ENCODE data around the gene BOD1L1. TPM values are rescaled to one million over a fixed set of nuclear protein-coding genes. Genes with fewer than 3 reads are reported as not detected.

Gene BOD1L1
- total RNA-seq, 1 experiment from 2014 or later = 10.3 TPM

- DNase-seq (ENCODE audit: low spot score) = no peak
- in situ Hi-C loops (cut with HindIII; ENCODE audit: low sequenced_read_pairs) = no loop called here
These were observed 84.9 kb downstream of the BOD1L1 start for GRCh38 chr4:13542577-13543031.

GRCh38 chr4:13541720-13542576 is 85.6 kb downstream of the BOD1L1 start:
- DNase-seq (ENCODE audit: low spot score) = peak; percentile 28
- in situ Hi-C loops (cut with HindIII; ENCODE audit: low sequenced_read_pairs) = no loop called here

DNA sequence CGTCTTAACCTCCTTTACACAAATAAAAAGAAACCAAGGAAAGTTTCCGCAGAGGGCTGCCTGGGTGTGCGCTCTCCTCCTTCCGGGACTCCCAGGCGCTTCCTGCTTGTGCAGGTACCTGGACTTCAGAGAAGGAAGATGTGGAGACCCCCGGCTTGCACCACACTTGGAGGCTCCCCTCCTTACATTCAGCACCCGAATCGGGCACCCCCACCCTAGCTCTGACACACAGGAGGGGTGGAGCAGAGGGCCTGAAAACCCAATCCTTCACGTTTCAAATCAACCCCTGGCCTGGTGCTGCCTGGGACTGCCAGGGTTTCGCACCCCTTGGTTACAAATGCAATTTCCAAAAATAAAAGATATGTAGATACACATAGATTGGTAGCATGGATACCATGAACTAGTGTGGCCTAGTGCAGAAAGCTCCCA is 86.3 kb downstream of the BOD1L1 start:
- no peak for DNase-seq (ENCODE audit: low spot score)
- in situ Hi-C loops (cut with HindIII; ENCODE audit: low sequenced_read_pairs) = no loop called here

DNA sequence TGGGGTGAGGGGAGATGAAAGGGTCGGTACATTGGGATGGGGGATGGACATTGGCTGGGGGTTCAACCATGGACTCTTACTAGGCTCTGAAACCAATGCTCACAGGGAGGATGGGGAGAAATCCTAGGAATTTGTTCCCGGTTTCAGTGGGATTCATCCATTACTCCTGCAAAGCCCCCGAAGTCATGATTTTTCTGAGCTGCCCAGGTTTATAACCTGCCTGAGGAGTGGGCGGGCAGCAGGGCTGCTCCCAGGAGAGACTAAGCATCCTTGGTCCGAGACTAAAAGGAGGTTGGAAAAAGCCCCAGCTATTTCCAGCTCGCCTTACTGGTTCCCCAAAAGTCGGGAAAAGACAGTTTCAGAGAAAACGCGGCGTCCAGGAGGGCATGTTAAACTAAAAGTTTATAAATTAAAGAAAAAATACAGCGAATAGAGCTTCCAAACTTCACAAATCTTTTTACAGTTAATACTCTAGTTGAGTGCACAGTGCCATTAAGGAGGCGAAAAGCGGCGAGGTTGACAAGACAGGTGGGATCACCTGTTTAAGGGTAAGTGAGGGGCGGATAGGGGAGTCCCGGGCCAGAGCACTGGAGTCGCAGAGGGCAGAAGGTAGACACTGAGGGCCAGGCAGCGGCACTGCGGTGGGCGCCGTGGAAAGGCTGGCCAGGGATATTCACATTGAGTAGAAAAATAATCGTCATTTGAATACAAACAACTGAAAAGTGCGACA is 86.9 kb downstream of the BOD1L1 start:
- DNase-seq (ENCODE audit: low spot score) = no peak
- in situ Hi-C loops (cut with HindIII; ENCODE audit: low sequenced_read_pairs) = no loop called here

DNA sequence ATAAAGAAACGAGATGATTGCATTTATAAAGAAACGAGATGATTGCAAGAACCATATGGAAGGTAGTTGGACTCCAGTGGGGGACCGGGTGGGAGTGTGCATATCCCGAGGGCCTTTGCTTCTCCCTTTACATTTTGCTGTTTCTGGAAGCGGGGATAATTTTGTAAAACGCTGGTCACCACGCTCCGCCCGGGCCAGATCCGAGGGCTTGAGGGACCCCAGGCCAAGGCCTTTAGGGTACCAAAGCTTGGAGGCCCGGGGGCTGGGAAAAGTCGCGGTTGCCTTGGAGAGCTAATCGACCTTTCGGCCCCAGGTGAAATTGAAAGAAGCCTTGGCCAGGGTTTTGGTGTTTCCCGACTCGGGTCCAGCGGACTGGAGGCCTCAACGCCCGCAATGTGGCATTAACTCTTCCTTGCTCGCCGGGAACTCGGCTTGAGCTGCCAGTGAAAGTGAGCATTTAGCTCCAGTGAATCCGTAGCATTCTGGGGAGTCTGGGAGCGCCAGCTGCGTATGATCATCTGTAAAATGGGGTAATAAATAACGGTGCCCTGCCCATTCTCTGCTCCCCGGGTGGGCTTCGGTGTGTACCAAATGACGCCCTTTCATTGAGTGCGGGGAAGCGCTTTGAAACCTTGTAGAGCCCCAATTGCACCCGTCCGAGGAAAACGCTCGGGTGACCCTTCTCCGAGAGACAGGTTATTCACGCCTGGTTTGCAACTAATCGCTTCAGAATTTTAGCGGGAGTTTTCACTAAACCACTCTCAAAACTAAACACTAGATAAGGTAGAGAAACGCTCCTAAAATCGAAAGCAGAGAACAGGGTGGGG is 87.7 kb downstream of the BOD1L1 start:
- no peak for DNase-seq (ENCODE audit: low spot score)
- in situ Hi-C loops (cut with HindIII; ENCODE audit: low sequenced_read_pairs) = no loop called here

DNA sequence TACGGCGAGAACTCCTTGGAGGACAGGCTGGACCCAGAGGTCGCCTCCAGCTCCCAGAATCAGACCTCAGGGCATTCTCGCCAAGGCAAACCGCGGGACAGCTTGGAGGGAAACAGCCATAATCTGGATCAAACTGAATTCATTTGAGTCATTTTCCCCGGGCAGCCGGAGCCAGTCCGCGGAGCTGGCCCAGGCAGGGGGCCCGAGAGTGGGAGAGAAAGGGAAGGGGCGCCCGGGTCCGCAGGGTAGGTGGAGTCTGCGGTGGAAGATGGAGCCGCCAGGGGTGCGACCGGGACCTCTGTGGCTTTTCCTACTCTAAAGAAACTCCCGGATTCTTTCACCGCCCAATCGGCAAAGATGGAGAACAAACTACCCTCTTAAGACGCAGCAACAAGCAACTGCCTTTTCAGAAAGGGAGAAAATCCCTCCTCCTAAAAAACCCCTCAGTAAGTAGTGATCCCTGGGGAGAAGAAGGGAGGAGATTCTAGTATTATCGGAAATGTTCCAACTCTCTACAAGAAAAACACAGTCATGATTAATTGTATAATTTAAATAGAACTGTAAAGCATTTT is 88.4 kb downstream of the BOD1L1 start:
- DNase-seq (ENCODE audit: low spot score) = no peak
- in situ Hi-C loops (cut with HindIII; ENCODE audit: low sequenced_read_pairs) = no loop called here

- DNase-seq (ENCODE audit: low spot score) = no peak
- in situ Hi-C loops (cut with HindIII; ENCODE audit: low sequenced_read_pairs) = no loop called here
These were observed 89.0 kb downstream of the BOD1L1 start for GRCh38 chr4:13538427-13538973.

GRCh38 chr4:13537832-13538177 is 89.7 kb downstream of the BOD1L1 start:
- DNase-seq (ENCODE audit: low spot score) = no peak

GRCh38 chr4:13537011-13537831 is 90.3 kb downstream of the BOD1L1 start:
- DNase-seq (ENCODE audit: low spot score) = no peak
- in situ Hi-C loops (cut with HindIII; ENCODE audit: low sequenced_read_pairs) = no loop called here

More at GRCh38 chr4:13537832-13538177, 89.7 kb downstream of the BOD1L1 start:
- in situ Hi-C loops (cut with HindIII; ENCODE audit: low sequenced_read_pairs) = no loop called here

- no peak for DNase-seq (ENCODE audit: low spot score)
These were observed 90.9 kb downstream of the BOD1L1 start for GRCh38 chr4:13536607-13537006.

DNA sequence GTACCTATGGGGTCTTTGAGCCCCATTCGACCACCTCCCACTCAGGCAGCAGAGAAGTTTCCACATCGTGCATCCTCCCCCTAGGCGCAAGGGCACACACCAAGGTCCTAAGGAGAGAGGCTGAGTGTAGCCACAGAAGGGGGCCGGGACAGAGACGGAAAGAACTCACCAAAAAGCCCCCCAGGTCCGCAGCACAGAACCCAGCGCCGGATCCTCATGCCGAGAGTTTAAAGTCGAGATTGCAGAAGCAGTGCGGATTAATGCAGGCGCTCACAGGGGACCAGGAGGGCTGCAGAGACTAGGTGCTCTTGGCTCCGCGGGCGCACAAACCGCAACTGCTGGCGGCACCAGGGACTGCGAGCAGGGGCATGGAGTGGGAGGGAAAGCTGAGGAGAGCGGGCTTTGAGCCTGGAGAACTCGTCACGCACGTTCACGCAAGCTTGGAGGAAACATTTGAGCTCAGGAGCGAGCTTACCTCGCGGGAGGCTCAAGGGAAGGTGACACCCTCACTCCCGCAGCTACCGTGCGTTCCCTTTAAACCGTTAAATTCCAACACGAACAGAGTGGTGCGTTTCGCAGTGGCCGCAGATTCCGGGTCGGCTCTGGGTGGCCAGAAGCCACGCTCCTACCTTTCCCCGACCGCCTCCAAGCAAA is 91.7 kb downstream of the BOD1L1 start:
- DNase-seq (ENCODE audit: low spot score) = no peak
- in situ Hi-C loops (cut with HindIII; ENCODE audit: low sequenced_read_pairs) = no loop called here

More at GRCh38 chr4:13536607-13537006, 90.9 kb downstream of the BOD1L1 start:
- in situ Hi-C loops (cut with HindIII; ENCODE audit: low sequenced_read_pairs) = no loop called here

- in situ Hi-C loops (cut with HindIII; ENCODE audit: low sequenced_read_pairs) = no loop called here
- DNase-seq (ENCODE audit: low spot score) = no peak
These were observed 92.4 kb downstream of the BOD1L1 start for GRCh38 chr4:13535118-13535517.

- in situ Hi-C loops (cut with HindIII; ENCODE audit: low sequenced_read_pairs) = no loop called here
- no peak for DNase-seq (ENCODE audit: low spot score)
These were observed 93.0 kb downstream of the BOD1L1 start for GRCh38 chr4:13534344-13535063.

- DNase-seq (ENCODE audit: low spot score) = no peak
- in situ Hi-C loops (cut with HindIII; ENCODE audit: low sequenced_read_pairs) = no loop called here
These were observed 93.7 kb downstream of the BOD1L1 start for GRCh38 chr4:13533670-13534343.

DNA sequence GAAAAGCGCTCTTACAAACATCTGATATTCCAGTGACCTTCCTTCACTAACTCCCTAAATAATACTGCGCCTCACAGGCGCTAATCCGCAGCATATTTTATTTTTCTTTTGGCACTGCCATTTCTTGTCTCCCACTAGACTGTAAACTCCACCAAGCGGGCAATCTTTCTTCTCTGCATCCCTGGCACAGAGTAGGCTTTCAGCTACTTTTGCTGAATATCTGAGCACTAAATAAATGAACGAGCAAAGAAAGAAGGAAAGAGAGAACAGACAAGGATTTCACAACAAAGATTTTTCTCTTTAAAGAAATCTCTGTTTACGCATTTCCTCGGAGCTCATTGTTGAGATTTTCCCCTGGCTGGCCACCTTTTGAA is 95.9 kb downstream of the BOD1L1 start:
- no peak for DNase-seq (ENCODE audit: low spot score)
- in situ Hi-C loops (cut with HindIII; ENCODE audit: low sequenced_read_pairs) = no loop called here

- in situ Hi-C loops (cut with HindIII; ENCODE audit: low sequenced_read_pairs) = no loop called here
- DNase-seq (ENCODE audit: low spot score) = no peak
These were observed 96.5 kb downstream of the BOD1L1 start for GRCh38 chr4:13530823-13531624.

Data from G401 (cell line).